ENCODE data around the gene CAPNS1.

CAPNS1 gene

DNA sequence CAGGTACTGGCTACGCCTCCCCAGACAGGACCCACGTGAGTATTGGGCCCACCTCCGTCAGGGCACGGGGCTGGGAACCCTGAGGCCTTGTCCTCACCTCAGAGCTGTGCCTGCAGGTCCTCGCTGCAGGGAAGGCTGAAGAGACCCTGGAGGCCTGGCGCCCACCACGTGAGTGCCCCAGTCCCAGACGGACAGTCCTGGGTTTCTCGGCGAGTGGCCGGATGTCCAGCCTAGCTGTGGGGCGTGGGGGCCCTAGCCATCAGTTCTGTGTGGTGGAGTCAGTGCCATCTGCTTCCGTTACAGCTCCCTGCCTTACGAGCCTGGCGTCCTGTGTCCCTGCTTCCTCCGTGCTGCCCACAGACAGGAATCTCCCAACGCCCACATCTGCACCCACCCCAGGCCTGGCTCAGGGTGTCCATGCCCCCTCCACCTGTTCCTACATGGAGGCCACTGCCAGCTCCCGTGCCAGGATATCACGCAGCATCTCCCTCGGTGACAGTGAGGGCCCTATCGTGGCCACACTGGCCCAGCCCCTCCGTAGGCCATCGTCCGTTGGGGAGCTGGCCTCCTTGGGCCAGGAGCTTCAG lies 36.7 kb upstream of the CAPNS1 start:
- H3K9me3 ChIP-seq (ENCODE audit: insufficient read depth, low read length): no peaks in the 10 kb centered on the region
- no peaks in the 10 kb centered on the region for H3K79me2 ChIP-seq (ENCODE audit: insufficient read depth, low read length)
- no peaks in the 10 kb centered on the region for H3F3A ChIP-seq (ENCODE audit: insufficient read depth)
- H3K9me2 ChIP-seq (replicated peaks; ENCODE audit: insufficient read depth, low read length): no peaks in the 10 kb centered on the region
- TF ChIP-seq CTCF (IDR thresholded peaks at IDR 0.05; ENCODE audit: insufficient read depth, low read length, poor library complexity, severe bottlenecking) (no peak), EZH2phosphoT487 (conservative IDR thresholded peaks at IDR 0.05; ENCODE audit: low read length) (no peak)
- no peaks in the 10 kb centered on the region for H4K20me1 ChIP-seq (ENCODE audit: low read depth, low read length)
- 0 out of 2 replicates have a peak, but pooled peaks cover 3% of the 10 kb centered on the region for H3K36me3 ChIP-seq (ENCODE audit: low read length)
- H2AFZ ChIP-seq (ENCODE audit: low read depth, low read length, severe bottlenecking): no peak overlapping the region
- H3K4me3 ChIP-seq (ENCODE audit: insufficient read depth, low read length, poor library complexity, severe bottlenecking): no peak overlapping the region
- H3K27me3 ChIP-seq (ENCODE audit: low read length): no peaks in the 10 kb centered on the region
- no peak overlapping the region for H3K4me2 ChIP-seq (ENCODE audit: low read depth, low read length, poor library complexity, severe bottlenecking)
- no peak overlapping the region for H3K9ac ChIP-seq (ENCODE audit: low read length)
- no peak overlapping the region for H3K27ac ChIP-seq (ENCODE audit: low read depth, low read length)

DNA sequence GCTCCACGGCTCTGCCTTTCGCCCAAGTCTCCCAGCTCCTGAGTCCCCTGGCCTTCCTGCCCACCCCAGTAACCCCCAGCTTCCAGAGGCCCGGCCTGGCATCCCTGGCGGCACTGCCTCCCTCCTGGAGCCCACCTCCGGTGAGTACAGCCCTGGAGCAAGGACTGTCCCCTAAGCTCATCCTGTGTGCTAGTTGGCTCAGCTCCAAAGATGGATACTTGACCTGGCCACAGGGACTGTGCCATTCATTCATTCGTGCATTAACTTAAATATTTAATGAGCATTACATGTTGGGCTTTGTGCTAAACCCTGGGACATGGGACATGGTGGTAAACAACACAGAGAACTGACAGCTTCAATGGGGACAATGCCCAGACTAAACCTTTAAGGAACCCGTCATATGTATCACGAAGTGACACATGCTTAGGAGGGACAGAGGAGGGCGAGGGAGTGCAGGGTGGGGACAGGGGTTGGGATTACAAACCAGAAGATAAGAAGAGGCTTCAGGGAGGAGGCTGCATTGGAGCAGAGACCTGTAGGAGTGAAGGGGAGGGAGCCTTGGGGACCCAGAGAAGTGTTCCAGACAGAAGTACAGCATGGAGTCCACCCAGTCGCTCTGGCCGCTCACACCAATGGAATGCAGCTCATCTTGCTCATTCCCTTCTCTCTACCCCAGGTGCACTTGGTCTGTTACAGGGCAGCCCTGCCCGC lies 35.9 kb upstream of the CAPNS1 start:
- H3K4me2 ChIP-seq (ENCODE audit: low read depth, low read length, poor library complexity, severe bottlenecking): no peak overlapping the region
- 0 out of 2 replicates have a peak, but pooled peaks cover 3% of the 10 kb centered on the region for H3K36me3 ChIP-seq (ENCODE audit: low read length)
- TF ChIP-seq EZH2phosphoT487 (conservative IDR thresholded peaks at IDR 0.05; ENCODE audit: low read length) (no peak), CTCF (IDR thresholded peaks at IDR 0.05; ENCODE audit: insufficient read depth, low read length, poor library complexity, severe bottlenecking) (no peak)

DNA sequence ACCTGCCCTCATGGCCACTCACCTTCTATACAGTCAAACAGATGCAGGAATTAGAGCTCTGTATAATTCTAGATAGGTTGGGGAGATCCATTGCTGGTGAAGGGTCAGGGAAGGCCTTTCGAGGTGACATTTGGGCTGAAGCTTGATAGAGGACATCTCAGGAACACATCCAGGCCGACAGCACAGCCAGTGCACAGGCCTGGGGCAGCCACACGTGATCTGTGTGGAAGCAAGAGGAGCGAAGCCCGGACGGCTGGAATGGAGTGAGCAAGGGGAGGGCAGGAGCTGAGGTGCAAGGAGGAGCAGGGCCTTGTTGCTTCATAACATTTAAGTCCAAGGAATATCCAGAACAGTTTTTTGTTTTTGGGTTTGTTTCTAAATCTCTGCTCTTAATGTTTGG lies 33.4 kb upstream of the CAPNS1 start:
- Histone ChIP-seq H3K4me3 (ENCODE audit: insufficient read depth, low read length, poor library complexity, severe bottlenecking) (no peak overlapping the region), H3K9ac (ENCODE audit: low read length) (no peak overlapping the region), H3K79me2 (ENCODE audit: insufficient read depth, low read length) (no peaks in the 10 kb centered on the region), H3K9me3 (ENCODE audit: insufficient read depth, low read length) (no peaks in the 10 kb centered on the region), H2AFZ (ENCODE audit: low read depth, low read length, severe bottlenecking) (no peak overlapping the region), H3K27me3 (ENCODE audit: low read length) (no peaks in the 10 kb centered on the region), H3K27ac (ENCODE audit: low read depth, low read length) (no peak overlapping the region), H3K9me2 (replicated peaks; ENCODE audit: insufficient read depth, low read length) (no peaks in the 10 kb centered on the region), H4K20me1 (ENCODE audit: low read depth, low read length) (no peaks in the 10 kb centered on the region), H3K4me2 (ENCODE audit: low read depth, low read length, poor library complexity, severe bottlenecking) (no peak overlapping the region), H3F3A (ENCODE audit: insufficient read depth) (no peaks in the 10 kb centered on the region), H3K36me3 (ENCODE audit: low read length) (0 out of 2 replicates have a peak, but pooled peaks cover 3% of the 10 kb centered on the region)
- TF ChIP-seq EZH2phosphoT487 (conservative IDR thresholded peaks at IDR 0.05; ENCODE audit: low read length): no peak
- TF ChIP-seq CTCF (IDR thresholded peaks at IDR 0.05; ENCODE audit: insufficient read depth, low read length, poor library complexity, severe bottlenecking): no peak

More for the DNA sequence above, 35.9 kb upstream of the CAPNS1 start:
- Histone ChIP-seq H2AFZ (ENCODE audit: low read depth, low read length, severe bottlenecking) (no peak overlapping the region), H3K9me3 (ENCODE audit: insufficient read depth, low read length) (no peaks in the 10 kb centered on the region), H4K20me1 (ENCODE audit: low read depth, low read length) (no peaks in the 10 kb centered on the region), H3K79me2 (ENCODE audit: insufficient read depth, low read length) (no peaks in the 10 kb centered on the region), H3K9me2 (replicated peaks; ENCODE audit: insufficient read depth, low read length) (no peaks in the 10 kb centered on the region), H3K27ac (ENCODE audit: low read depth, low read length) (no peak overlapping the region), H3K27me3 (ENCODE audit: low read length) (no peaks in the 10 kb centered on the region), H3F3A (ENCODE audit: insufficient read depth) (no peaks in the 10 kb centered on the region), H3K9ac (ENCODE audit: low read length) (no peak overlapping the region), H3K4me3 (ENCODE audit: insufficient read depth, low read length, poor library complexity, severe bottlenecking) (no peak overlapping the region)
